Fibroblast of skin of left biceps (primary cell): ENCODE data around the gene EPHA8.

ENCODE experiments used
- DNase-seq, 2 experiments: peaks; one replicate each; pipeline ENCODE4 v3.0.0-alpha.2; 2013; ENCODE audit warnings: low read depth in 2 of 2

The EPHA8 gene

GRCh38 chr1:22567197-22567596 is 3.9 kb downstream of the EPHA8 start:
- no peak for DNase-seq

DNA sequence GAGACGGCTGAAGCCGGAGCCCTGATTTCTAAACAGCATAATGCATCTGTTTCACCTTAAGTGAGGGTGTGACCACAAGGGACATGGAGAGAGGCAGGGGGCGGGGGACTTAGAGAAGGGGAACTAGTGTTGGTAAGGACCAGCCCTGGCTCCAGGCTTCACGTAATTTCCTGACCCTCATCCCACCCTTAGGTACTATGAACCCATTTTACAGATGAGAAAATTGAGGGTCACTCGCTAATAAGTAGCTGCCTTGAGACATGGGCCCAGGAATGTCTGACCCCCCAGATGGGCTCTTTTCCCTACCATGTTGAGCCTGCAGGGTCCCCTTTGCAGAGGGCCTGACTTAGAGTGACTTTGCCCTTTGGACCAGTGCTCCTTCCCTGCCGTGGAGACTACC is 4.7 kb downstream of the EPHA8 start:
- DNase-seq: no peak

GRCh38 chr1:22569269-22569668 is 6.0 kb downstream of the EPHA8 start:
- no peak for DNase-seq

DNA sequence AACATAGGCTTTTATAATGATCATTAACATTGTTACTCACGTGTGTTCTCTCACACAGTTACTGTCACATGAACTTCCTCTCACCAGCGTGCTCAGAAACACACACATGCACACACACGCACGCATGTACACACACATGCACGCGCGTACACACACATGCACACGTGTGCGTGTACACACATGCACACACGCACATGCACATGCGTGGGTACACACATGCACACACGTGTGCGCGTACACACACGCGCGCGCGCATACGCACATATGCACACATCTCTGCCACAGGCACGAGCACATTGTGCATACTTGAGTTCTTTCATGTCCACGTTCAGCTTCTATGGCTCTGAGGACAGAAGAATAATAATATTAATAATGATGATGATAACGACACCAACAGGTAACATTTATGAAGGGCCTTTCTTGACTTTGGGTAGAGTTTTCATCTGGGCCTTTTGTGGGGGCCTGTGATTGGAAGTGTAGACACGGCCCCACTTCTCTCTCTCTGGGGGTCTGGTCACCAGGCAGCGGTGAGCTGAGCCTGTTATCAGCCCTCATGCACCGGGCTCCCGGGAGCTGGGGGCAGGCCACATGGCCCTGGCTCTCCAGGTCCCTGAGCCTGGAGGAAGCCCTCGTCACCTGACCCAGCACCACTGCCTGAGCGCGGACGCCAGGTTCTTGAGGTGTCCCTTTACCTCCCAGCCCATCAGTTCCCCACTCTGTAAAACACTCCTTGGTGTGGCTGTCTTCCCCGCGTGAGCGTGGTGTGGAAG is 7.0 kb downstream of the EPHA8 start:
- no peak for DNase-seq

GRCh38 chr1:22572818-22573217 is 9.5 kb downstream of the EPHA8 start:
- no peak for DNase-seq

GRCh38 chr1:22573237-22573636 is 9.9 kb downstream of the EPHA8 start:
- DNase-seq: no peak

GRCh38 chr1:22575532-22576149 is 12.4 kb downstream of the EPHA8 start:
- DNase-seq: no peak

- no peak for DNase-seq
Measured at GRCh38 chr1:22576150-22576544, 12.9 kb downstream of the EPHA8 start.

DNA sequence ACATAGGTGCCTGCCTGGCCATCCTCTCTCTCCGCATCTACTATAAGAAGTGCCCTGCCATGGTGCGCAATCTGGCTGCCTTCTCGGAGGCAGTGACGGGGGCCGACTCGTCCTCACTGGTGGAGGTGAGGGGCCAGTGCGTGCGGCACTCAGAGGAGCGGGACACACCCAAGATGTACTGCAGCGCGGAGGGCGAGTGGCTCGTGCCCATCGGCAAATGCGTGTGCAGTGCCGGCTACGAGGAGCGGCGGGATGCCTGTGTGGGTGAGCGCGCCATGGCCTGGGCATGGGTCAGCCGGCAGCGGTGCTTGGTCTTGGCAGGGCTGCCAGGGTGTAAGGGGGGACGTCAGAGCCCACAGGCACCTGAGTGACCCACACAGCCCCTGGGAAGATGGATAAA is 13.3 kb downstream of the EPHA8 start:
- DNase-seq: no peak

DNA sequence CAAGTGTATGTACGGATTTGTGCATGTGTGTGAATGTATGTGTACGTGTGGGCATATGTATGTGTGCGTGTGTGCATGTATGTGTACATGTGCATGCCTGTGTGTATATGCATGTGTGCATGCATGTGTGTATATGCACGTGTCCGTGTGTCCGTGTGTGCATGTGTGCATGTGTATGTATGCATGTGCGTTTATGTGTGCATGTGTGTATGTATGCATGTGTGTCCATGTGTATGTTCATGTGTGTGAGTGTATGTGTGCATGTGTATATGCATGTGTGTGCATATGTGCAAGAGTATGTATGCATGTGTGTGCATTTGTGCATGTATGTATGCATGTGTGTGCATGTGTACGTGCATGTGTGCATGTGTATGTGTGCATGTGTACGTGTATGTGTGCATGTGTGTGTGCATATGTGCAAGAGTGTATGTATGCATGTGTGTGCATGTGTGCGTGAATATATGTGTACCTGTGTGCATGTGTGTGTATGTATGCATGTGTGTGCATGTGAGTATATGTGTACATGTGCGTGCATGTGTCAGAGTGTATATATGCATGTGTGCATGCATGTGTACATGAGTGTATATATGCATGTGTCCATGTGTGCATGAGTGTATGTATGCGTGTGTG is 15.6 kb downstream of the EPHA8 start:
- no peak for DNase-seq

- DNase-seq: no peak
Measured at GRCh38 chr1:22579541-22580155, 16.4 kb downstream of the EPHA8 start.

- no peak for DNase-seq
Measured at GRCh38 chr1:22582661-22583635, 19.7 kb downstream of the EPHA8 start.

- no peak for DNase-seq
Measured at GRCh38 chr1:22584001-22584562, 20.8 kb downstream of the EPHA8 start.

- DNase-seq: no peak
Measured at GRCh38 chr1:22584970-22585369, 21.7 kb downstream of the EPHA8 start.

DNA sequence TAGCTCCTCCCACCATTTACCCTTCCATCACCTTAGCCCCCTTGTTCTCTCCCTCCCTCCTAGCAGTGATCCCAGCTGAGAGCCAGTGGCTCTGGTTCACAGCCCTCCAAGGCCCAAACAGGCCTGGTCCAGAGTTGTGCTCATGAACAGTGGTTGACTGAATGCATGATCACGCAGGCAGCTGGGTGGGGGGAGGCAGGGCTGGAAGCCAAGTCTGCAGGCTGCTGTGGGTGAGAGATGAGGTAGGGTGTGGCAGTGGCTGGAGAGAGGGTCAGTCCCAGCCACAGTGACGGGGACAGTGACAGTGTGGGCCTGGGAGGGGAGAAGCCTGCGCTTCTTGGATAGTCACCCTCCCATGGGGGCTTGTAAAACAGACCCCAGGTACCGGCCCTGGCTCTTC is 22.2 kb downstream of the EPHA8 start:
- DNase-seq: no peak

DNA sequence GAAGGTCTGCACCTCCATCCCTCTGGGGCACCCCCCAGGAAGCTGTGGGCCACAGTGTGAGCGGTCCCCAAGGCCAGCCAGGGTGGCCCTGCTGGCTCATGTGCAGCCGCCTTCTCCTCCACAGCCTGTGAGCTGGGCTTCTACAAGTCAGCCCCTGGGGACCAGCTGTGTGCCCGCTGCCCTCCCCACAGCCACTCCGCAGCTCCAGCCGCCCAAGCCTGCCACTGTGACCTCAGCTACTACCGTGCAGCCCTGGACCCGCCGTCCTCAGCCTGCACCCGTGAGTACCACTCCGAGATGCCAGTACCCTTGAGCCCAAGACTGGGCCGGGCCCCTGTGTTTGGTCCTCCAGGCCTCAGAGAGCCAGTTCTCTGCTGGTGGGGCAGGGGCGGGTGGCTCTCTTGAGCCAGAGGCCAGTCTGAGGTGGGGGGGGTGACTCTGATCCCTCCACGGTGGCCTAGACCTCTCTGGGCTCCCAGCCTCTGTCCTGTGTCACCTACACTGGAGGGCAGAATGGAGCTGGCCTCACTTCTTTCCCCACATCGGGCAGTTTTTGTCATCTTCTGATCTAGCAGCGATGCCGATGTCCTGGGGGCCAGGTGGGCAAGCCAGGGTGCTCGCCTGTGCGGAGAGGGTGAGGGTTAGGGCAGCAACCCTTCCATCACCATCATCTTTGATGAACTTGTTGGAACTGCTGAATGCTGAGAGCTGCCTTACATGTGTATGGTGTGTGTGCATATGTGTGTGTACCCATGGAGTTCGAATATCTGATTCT is 23.3 kb downstream of the EPHA8 start:
- DNase-seq: no peak

DNA sequence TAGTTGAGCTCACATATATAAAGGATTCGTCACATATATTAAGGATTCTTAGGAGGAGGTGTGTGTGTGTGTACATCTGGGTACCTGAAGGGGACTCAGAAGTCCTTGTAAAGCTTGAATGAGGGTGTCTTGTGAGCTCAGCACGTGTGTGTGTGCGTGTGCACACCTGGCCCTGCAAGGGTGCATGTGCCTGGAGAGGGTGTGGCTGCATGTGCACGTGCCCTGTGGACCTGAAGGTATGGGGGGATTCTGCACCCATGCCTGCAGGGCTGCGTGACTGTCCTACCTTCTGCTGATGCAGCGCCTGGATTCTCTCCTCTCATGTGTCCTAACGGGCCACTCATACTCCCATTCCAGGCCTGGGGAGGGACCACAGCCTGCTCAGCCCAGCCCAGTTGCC is 24.0 kb downstream of the EPHA8 start:
- no peak for DNase-seq

- DNase-seq: no peak
Measured at GRCh38 chr1:22588899-22589422, 25.7 kb downstream of the EPHA8 start.

DNA sequence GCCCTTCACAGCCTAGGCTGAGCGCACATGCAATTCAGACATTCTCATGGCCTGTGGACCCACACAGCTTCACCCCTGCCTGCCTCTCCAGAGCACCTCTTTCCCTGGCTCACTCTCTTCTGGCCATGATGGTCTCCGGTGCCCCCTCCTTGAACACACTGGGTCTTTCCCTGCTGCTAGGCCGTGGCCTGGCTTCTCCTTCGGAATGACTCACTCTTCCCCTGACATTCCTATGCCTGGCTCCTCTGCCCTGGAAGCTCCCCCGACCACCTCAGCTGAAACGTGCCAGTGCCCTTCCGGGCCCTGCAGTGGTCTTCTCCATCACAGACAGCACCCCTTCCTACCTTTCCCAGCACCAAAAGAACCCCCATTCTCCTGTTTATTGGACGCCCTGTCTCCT is 28.3 kb downstream of the EPHA8 start:
- no peak for DNase-seq

GRCh38 chr1:22592051-22592450 is 28.8 kb downstream of the EPHA8 start:
- no peak for DNase-seq
